Activated CD4-positive, CD25-positive, alpha-beta regulatory T cell treated with anti-CD3 and anti-CD28 coated beads, Interleukin-2, amount 50 U/mL, for 72 hours (primary cell): Measurements from ENCODE around the gene ATP2B2.
A peak's percentile ranks its signal among the peaks of the same experiment; 100 is the strongest.

Experiments
- DNase-seq: peaks from one replicate; pipeline ENCODE4 v3.0.0; 2021

ATP2B2 gene

DNA sequence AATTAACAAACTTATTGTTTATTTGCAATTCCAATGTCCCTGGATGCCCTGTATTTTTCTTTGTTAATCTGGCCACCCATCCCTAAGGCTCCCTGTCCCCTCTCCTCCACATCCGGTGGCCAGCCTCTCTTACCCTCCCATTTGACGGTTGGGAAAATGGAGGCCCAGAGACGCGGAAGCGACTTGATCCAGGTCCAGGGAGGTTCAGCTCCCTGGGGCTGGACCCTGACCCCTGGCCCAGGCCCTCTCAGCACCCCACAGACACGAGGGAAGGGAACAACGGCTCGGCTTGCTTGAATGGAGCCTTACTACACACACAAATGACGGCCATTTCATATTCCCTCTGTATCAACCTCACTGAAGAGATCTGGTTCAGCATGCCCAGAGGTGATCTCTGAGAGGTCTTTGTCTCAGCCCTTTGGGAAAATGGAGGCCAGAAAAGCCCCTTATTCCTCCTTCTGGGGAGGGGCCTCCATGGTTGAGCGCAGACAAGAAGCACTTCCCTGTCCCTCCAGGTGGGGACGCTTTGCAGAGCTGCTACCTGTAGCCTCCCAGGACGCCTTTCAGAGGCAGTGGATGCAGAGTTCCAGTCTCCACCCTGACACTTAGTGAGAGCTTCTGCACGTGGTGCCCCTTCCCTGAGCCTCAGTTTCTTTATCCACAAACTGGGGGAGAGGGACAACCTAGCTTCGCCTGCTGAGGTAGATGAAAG, 82.1 kb downstream of the ATP2B2 start:
- no peak for DNase-seq

DNA sequence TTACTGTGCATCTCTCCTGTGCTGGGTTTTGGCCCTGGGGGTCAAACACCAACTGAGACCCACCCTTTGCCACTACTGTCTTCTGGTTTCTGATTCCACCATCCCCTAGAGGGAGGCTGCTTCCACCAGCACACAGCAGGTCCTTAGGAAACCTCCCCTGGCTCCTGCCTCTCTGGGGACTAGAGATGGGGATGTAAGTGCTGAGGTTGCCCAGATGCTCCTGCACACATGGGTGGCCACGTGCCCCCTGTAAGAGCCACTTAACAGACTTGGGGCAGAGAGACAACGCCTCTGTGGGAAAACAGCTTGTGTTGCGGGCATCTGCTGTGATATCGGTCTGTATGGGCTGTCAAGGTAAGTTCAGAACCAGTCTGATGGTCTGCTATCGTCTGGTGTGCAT, 83.4 kb downstream of the ATP2B2 start:
- DNase-seq: no peak

DNA sequence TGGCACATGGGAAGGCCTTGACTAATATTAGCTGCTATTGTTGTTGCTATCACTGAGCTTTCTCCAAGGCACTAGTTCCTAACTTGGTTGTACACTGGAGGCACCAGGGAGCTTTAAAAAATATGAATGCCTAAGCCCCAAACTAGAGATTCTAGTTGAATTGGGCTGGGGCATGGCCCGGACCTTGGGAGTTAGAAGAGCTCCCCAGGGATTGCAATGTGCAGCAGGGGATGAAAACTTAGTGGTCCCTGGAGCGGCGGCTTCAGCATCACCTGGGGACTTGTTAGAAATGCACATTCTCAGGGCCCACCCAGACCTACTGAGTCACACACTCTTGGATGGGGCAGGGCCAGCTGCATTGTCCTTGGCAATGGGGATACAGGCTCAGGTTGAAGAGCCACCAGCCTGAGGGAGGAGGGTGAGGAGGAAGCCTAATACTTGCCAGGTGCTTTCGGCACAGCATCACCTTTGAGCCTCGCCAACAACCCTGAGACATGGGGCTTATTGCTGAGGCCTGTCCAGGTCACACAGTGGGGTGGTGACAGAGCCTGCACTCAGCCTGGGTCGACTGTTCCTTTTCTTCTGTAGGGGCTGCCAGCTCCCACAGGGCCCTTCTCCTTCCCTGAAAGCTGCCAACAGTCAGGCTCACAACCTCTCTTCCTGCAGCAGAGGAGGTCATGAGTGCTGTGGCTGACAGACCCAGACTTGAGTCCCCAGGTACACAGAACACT, 84.5 kb downstream of the ATP2B2 start:
- DNase-seq: no peak

- peak; percentile 43 for DNase-seq
Measured at GRCh38 chr3:10419637-10420232, 85.7 kb downstream of the ATP2B2 start.

- DNase-seq: no peak
Measured at GRCh38 chr3:10417847-10418246, 87.5 kb downstream of the ATP2B2 start.

GRCh38 chr3:10416730-10417300, 88.6 kb downstream of the ATP2B2 start:
- DNase-seq: no peak

- DNase-seq: no peak
Measured at GRCh38 chr3:10413041-10413440, 92.3 kb downstream of the ATP2B2 start.

DNA sequence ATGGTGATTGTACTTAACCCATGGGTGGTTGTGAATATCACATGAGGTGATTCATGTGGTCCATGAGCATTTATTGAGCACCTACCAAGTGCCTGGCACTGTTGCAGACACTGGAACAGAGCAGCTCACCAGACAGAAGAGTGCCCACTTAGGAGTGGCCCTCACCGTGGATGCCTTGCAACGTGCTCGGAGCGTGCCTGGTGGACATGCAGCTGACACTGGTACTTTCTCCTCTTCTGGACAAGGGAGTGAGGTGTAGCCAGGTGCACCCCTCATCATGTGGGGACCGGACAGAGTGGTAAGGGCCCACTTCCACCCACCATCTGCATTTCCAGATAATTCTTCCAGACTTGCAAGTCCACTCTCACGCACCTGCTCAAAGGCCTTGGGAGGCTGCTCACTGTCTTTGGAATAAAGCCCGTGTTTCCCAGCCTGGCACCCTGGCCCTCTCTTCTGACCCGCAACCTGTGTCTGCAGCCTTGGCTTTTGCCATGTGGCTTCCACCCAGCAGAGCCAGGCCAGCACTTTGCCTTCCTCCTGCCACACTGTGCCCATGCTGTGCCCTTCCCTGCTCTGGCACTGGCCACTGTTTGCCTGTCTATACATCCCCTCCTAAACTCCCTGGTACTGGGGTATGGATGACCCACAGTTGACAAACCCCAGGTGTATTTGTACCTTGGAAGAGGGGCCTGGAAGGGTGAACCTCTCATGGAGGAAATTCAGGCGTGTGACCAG, 93.6 kb downstream of the ATP2B2 start:
- DNase-seq: no peak

DNA sequence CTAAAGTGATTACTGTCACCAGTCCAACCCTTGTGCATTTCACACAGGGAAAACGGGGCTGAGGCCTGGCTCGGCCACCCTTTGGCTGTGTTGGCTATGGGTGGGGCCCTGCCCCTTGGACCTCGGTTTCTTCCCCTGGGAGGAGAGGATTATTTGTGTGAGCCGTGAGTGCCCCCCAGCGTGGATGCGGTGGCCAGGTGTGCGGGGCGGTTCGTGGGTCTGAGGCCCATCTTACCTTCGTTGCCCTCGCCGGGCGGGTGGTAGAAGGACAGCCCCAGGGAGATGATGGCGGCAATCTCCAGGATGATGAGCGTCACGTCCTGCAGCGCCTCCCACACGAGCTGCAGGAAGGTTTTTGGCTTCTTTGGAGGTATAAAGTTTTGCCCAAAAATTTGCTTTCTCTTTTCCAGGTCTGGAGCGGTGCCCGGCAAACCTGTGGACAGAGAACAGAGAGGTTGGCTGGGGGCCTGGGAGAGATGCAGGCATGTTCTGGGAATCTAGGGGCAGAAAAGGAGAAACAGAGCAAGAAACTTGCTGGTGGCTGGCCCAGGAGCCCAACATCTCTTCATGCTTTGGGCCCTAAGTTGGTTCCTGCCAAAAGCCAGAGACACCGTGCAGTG, 94.9 kb downstream of the ATP2B2 start:
- no peak for DNase-seq

GRCh38 chr3:10408680-10409079, 96.7 kb downstream of the ATP2B2 start:
- no peak for DNase-seq

DNA sequence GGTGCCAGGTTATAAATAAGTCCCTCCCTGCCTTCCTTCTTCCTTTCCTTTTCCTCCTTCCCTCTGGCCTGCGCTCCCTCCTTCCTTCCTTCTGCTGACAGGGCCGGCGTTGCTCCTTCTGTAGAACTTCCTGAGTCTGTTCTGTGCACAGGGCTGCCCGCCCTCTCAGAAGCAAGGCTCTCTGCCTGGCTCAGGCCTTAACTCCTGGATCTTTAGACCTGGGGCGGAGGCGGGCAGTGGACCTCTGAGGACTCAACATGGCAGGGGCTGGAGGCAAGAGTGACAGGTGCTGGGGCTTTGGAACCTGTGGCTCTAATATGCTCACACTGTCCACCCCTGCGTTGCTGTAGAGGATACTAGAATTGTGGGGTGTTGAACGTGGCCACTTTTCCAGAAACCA, 98.0 kb downstream of the ATP2B2 start:
- DNase-seq: no peak

DNA sequence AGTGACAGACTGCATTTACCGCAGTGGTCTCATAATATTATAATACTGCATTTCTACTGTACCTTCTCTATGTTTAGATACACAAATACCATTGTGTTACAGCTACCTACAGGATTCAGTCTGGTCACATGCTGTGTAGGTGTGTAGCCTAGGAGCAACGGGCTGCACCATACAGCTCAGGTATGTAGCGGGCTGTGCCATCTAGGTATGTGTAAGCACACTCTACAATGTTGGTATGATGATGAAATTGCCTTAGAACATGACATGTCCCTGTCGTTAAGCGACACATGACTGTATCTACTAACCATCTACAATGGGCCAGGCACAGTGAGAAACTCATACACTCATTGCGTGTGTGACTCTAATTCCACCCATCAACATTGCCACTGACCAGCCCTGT, 99.0 kb downstream of the ATP2B2 start:
- no peak for DNase-seq

- DNase-seq: no peak
Measured at GRCh38 chr3:10405816-10406215, 99.6 kb downstream of the ATP2B2 start.

- DNase-seq: no peak
Measured at GRCh38 chr3:10404876-10405275, 100.5 kb downstream of the ATP2B2 start.

DNA sequence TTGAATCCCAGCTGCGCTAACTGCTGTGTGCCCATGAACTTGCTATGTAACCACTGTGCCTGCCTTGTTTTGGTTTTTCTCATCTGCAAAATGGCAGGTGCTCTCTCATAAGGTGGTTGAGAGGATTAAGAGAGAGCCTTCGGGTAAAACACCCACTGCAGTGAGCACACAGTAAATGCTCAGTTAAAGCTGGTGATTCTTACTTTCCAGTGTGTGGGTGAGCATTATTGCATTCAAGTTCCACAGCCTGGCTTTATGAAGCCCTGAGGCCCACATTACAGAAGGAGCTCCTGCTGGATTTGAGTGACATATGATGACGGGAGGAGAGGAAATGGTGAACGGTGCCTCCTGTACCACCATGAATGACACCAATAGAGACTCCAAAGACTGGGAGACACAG, 101.0 kb downstream of the ATP2B2 start:
- DNase-seq: no peak

DNA sequence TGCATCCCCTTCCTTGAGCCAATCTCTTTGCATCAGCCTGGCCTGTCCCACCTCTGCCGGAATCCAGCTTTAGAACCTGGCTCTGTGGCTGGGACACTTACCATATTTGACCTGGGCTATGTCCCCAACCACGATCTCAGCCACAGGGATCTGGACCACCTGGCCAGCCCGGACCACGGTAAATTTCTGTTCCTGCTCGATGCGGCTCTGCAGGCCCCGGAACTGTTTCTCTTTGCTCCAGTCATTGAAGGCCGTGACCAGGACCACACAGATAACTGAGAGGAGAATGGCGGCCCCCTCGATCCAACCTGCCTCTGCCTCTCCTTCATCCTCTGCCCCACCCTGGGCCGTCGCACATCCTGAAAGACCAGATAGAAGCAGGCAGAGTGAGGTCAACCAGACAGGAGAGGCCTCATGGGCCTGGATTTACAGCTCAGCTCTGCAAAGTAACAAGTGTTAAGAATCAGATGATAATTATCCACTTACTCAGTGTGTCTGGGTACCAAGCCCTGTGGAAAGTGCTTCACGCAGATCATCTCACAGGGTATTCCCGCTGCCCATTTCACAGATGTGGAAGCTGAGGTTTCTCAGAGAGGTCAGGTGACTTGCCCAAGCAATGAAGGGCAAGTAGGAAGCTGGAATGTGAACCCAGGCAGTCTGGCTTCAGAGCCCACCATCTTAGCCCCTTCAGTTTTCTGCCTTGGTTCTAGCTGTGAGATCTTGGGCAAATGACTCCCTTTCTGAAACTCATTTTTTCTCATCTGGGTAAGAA, 103.2 kb downstream of the ATP2B2 start:
- DNase-seq: no peak

DNA sequence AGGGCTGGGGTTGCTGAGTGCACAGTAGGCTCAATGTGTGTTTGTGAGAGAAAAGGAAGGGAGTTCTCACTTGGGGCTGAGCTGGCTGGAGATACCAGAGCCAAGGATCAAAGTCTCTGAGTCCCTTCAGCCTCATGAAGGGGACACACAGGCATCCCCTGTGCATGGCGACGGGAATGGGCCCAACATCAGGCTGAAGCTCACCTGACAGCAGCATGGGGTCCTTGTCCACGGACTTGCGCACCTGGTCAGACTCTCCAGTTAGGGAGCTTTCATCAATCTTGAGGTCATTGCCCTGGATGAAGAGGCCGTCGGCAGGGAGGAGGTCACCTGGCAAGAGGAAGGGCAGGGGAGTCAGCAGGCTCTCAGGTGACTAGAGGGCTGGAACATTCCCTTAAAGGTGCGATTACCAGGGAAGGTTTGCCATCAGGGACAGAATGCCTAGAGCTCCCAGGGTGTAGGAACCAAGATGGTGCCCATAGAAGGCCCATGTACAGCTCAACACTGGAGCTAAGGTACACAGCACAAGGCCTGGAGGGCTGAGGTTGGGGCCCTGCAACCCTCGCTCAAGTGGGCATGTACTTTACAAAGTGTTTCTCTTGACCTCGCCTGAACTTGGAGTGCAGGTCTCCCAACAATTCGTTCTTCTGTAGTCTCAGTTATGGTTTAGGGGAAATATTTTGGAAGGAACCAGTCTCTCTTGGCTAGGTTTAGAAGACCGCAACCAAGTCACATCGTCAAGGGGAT, 104.5 kb downstream of the ATP2B2 start:
- DNase-seq: no peak

DNA sequence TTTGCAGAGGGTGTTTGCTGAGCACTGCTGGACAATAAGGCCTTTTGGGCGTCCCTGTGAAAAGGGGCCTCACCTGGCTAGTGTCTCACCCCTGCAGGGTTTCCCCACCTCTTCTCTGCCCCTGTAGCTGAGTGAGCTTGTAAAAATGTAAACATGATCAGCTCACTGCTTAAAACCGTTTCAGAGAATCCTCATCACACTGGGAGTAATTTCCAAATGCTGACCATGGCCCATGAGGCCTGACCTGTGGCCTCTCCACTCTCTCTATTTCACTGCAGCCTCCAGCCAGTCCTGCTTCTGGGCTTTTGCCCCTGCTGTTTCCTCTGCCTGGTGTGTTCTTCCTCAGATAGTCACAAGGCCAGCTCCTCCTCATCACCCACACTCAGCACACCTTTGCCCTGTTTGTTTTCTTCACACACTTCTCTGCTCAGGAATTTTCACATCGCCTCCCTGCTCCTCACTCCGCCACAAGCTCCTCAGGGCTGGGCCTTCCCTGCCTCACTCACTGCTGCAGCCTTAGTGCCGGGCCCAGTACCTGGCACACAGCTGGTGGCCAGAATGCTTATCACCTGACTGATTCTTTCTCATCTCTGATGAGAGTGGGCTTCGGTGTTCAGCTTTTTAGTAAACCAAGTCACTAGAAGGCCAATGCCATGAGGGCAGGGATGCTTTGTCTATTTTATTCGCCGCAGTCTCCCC, 105.2 kb downstream of the ATP2B2 start:
- no peak for DNase-seq

DNA sequence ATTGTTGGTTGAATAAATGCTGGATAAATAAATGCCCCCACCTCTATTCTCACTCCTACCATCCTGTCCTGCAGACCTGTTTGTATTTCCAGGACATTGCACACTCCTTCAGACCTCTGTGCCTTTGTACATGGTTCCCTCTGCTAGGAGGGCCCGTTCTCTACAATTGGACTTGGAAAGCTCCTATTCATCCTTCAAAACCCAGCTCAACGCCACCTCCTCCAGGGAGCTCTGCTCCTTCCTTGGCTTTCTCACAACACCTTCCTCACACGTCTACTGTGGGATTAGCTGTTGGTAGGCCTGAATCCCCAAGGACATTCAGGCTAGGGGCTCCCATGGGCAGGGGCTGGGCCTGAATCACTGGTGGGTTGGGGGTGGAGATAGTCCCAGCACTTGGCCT, 105.8 kb downstream of the ATP2B2 start:
- no peak for DNase-seq

GRCh38 chr3:10398341-10398740, 107.0 kb downstream of the ATP2B2 start:
- DNase-seq: no peak

DNA sequence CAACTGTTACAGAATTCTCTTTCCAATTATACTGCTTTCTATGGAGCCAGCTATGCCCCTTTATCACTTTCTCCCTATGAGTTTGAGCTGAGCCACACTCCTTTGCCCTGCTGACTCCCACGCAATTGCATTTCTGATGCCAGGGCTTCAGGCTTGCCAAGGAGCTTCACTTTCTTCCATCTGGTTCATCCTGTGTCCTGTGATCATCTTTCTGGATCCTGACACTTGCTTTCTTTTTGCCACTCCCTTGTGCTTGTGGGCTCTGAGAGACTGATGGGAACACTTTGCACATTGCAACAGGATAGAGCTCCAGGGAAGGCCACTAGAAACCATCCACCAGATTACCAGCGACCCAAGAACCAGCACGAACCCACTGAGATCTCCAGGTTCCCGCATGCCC, 107.5 kb downstream of the ATP2B2 start:
- no peak for DNase-seq
